T-helper 1 cell treated with Interleukin-12 subunit alpha and Interleukin-12 subunit beta and Interleukin-4 antibody, amounts not matched to agents 30 μg/mL and 1 μg/mL, for 36 hours (primary cell): ENCODE measurements around the gene KEL.
"Not testable (repeated sequence)": the region's sequence is repeated elsewhere in the genome, so short reads cannot be mapped to it uniquely, and the experiment has no call there.

Experiments
- H3K27ac Mint-ChIP-seq: one replicate; pipeline ENCODE4 v1.8.0; 2021; ENCODE audit warnings: mild to moderate bottlenecking, mixed read lengths
- H3K27me3 Mint-ChIP-seq: one replicate; pipeline ENCODE4 v1.8.0; 2021; ENCODE audit warnings: low read depth, mixed read lengths
- H3K36me3 Mint-ChIP-seq: one replicate; pipeline ENCODE4 v1.8.0; 2021; ENCODE audit warnings: low read depth, mixed read lengths
- H3K4me1 Mint-ChIP-seq: one replicate; pipeline ENCODE4 v1.8.0; 2021; ENCODE audit warnings: low read depth, mixed read lengths
- H3K4me3 Mint-ChIP-seq: one replicate; pipeline ENCODE4 v1.8.0; 2021; ENCODE audit warnings: mild to moderate bottlenecking, moderate library complexity, mixed read lengths
- H3K9me3 Mint-ChIP-seq: one replicate; pipeline ENCODE4 v1.8.0; 2021; ENCODE audit warnings: mixed read lengths

Gene KEL

DNA sequence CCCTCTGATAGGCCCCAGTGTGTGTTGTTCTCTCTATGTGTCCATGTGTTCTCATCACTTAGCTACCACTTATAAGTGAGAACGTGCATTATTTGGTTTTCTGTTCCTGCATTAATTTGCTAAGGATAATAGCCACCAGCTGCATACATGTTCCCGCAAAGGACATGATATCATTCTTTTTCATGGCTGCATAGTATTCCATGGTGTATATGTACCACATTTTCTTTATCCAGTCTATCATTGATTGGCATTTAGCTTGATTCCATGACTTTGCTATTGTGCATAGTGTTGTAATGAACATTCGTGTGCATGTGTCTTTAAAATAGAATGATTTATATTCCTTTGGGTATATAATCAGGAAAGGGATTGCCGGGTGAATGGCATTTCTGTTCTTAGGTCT, 16.2 kb upstream of the KEL start:
- not testable (repeated sequence) for H3K27ac Mint-ChIP-seq, H3K36me3 Mint-ChIP-seq, H3K4me3 Mint-ChIP-seq, H3K4me1 Mint-ChIP-seq
- H3K27me3 Mint-ChIP-seq = peaks cover 26% of the 10 kb centered on the region
- peaks cover 12% of the 10 kb centered on the region for H3K9me3 Mint-ChIP-seq

DNA sequence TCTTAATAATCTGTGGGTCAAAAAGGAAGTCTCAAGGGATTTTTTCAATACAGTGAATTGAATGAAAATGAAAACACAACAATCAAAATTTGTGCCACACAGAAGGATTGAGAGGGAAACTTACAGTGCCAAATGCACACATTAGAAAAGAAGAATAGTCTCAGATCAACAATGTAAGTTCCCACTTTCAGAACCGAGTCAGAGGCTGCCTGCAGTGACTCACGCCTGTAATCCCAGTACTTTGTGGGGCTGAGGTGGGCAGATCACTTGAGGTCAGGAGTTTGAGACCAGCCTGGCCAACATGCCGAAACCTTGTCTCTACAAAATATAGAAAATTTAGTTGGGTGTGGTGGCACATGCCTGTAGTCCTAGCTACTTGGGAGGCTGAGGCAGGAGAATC, 12.5 kb upstream of the KEL start:
- Mint-ChIP-seq H3K36me3 (no peaks in the 10 kb centered on the region), H3K4me3 (no peak overlapping the region), H3K27ac (no peak overlapping the region), H3K9me3 (peaks cover 12% of the 10 kb centered on the region), H3K27me3 (peaks cover 13% of the 10 kb centered on the region), H3K4me1 (no peaks in the 10 kb centered on the region)

DNA sequence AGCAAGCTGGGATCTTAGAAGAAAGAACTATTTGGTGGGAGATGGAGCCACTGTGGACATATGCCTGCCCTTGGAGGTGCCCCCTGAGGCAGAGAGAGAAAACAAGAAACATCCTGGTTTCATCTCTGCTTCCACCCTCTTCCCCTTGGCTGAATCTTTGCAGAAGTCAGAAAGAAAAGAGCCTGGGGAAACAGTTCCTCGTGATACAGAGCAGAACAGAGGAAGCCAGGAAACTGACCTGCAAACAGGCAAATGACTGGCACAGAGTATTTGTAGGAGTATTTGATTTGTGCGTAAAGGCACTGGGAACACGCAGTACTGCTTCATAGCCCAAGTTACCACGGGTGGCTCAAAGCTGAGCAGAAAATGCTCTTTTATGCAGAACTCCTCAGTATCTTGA, 7.0 kb upstream of the KEL start:
- Mint-ChIP-seq H3K27me3 (peaks cover 15% of the 10 kb centered on the region), H3K36me3 (no peaks in the 10 kb centered on the region), H3K4me3 (no peak overlapping the region), H3K4me1 (no peaks in the 10 kb centered on the region), H3K27ac (no peak overlapping the region), H3K9me3 (no peaks in the 10 kb centered on the region)

DNA sequence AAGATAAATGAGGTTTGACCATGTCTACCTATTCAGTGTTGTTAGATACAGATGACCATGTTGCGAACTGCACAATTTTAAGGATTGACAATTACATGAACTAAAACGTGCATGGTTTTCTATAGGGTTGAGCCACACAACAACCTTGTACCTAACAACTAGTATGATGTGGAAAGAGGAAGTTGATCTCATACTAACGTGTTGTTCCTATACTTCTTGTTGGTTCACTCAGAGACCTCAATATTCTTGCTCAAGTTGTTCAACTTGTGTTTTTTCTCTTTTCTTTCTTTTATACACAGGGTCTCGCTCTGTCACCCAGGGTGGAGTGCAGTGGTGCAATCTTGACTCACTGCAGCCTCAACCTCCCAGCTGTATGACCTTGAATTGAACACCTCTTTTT, 6.1 kb upstream of the KEL start:
- H3K4me3 Mint-ChIP-seq = no peak overlapping the region
- no peaks in the 10 kb centered on the region for H3K9me3 Mint-ChIP-seq
- H3K27me3 Mint-ChIP-seq = peaks cover 16% of the 10 kb centered on the region
- H3K4me1 Mint-ChIP-seq = no peaks in the 10 kb centered on the region
- H3K36me3 Mint-ChIP-seq = no peaks in the 10 kb centered on the region
- no peak overlapping the region for H3K27ac Mint-ChIP-seq

DNA sequence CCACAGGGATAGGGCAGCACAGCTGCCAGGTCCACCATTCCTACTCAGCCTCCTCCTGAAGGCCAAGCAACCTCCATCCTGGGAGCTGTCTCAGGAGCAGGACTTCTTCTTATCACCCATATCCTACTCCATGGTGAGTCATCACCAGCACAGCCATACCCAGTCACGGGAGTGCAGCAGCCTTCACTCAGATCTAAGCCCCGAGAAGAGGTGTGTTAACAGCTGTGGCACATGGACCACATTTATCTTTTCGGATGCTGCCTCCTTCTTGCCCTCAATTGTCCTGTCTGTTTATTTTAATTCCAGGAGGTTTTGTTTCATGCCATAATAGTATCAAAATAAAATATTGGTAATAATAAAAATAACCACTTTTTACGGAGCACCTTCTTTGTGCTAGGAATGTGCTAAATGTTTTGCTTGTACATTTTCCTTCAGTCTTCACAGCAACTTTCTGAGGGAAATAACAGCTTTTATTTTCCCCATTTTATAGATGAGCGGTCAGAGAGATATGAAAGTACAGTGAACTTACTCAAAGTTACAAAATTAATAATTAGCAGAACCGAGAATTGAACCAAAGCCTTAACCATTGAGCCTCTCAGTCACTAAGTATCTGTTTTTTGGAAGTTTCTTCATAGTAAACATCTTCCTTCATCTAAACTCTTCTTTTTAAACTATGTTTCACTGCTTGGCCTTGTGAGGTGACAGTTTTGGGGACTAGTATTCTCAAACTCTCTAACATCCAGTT, 2.5 kb upstream of the KEL start:
- Mint-ChIP-seq H3K27ac (no peak overlapping the region), H3K27me3 (peaks cover 19% of the 10 kb centered on the region), H3K4me3 (no peak overlapping the region), H3K4me1 (no peaks in the 10 kb centered on the region), H3K36me3 (no peaks in the 10 kb centered on the region), H3K9me3 (no peaks in the 10 kb centered on the region)

DNA sequence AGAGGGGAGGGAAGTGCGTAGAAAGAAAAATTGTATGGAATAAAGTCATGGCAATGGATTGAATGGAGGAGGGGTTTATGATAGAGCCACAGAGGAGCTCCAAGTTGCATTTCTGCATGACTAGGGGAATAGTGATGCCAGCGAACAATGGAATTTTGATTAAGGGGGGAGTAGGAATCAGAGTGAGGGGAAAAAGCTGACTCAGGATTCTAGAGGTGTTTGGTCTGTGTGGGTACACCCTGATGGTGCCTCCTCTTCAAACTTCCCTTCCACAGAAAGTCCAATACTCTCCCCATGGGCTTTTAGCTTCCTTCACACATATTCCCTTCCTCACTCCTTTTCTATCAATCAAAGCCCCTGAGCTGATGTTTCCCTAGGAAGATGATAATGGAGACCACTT, 1.8 kb upstream of the KEL start:
- H3K27me3 Mint-ChIP-seq = peaks cover 23% of the 10 kb centered on the region
- H3K4me1 Mint-ChIP-seq = no peaks in the 10 kb centered on the region
- H3K36me3 Mint-ChIP-seq = no peaks in the 10 kb centered on the region
- H3K27ac Mint-ChIP-seq = no peak overlapping the region
- no peak overlapping the region for H3K4me3 Mint-ChIP-seq
- H3K9me3 Mint-ChIP-seq = no peaks in the 10 kb centered on the region

DNA sequence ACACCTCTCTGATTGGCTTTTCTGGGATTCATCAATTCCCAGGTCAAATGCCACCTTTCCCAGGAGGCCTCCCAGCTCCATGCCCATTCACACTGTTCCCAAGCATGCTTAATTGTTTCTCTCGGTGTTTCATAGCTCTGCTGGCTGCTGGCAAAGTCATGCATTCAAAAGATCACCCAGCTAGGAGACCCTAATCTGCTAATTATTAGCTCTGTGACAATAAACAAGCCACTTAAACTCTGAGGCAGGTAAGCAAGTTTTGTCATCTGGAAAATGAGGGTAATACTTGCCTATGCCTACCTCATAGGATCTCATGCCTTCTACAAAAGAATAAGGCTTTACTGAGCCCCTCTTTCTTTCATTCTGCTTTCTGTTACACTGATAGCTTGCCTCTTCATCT, 828 bp upstream of the KEL start:
- Mint-ChIP-seq H3K4me3 (no peak overlapping the region), H3K27ac (no peak overlapping the region), H3K36me3 (no peaks in the 10 kb centered on the region), H3K9me3 (no peaks in the 10 kb centered on the region), H3K4me1 (no peaks in the 10 kb centered on the region), H3K27me3 (peaks cover 22% of the 10 kb centered on the region)

DNA sequence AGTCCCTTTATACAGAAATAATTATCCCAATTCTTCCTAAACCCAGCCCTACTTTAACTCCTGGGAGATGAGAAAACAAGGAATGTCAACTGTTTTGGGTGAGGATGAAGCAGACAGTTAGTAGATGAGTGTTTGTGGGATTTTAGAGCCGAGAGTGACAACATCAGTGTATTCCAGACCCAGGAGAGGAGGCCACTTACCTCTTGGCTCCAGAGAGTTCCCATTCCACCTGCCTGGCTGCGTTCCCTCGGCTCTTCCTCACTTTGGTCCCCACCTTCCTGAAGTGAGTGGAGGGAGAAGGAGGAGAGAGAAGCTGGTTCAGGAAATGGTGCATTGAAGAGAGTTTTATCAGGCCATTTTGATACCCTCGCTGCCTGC, 579 bp downstream of the KEL start:
- Mint-ChIP-seq H3K4me3 (no peak overlapping the region), H3K36me3 (no peaks in the 10 kb centered on the region), H3K27ac (no peak overlapping the region), H3K4me1 (no peaks in the 10 kb centered on the region), H3K27me3 (peaks cover 22% of the 10 kb centered on the region), H3K9me3 (no peaks in the 10 kb centered on the region)

DNA sequence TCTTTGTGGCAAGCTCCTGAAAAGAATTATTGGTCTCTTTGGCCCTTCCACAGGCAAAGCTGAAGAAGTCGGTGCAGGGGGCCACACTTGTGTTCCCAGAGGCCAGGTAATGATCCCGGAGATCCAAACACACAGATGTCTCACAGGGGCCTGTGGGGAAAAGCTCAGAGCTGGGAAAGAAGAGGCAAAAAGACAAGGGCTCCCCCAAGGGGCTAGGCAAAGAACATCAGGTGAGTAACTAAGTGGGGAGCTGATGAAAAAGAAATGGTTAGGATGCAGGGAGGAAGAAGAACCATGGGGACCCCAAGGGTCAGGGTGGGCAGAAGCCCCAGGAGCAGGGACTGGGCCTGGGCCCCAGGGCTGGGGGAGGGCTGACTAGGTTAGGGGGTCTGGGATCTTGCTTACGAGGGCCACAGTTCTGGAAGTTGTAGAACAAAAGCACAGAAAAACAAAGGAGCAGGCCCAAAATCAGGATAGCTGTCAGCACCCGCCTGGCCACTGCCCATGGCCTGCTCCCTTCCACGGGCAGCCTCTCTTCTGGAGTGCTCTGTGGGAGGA, 1.1 kb downstream of the KEL start:
- no peak overlapping the region for H3K4me3 Mint-ChIP-seq
- H3K27me3 Mint-ChIP-seq = peaks cover 24% of the 10 kb centered on the region
- no peaks in the 10 kb centered on the region for H3K36me3 Mint-ChIP-seq
- H3K27ac Mint-ChIP-seq = no peak overlapping the region
- H3K4me1 Mint-ChIP-seq = no peaks in the 10 kb centered on the region
- H3K9me3 Mint-ChIP-seq = peaks cover 2% of the 10 kb centered on the region

DNA sequence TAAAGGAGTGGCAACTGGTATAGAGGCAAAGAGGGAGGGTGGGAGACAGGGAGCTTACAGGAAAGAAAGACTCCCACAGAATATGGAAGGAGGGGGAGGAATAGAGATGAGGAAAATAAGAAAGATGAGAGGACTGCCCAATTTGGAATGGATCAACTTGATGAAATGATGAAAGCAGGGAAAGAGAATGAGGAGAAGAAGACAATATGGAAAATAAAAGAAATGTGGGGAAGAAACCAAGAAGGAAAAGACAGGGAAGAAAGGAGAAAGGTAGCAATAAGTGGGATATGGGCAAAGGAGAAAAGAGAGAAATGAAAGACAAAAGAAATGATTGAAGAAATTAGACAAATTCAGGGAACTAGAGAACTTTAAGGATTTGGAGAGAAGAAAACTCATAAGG, 3.0 kb downstream of the KEL start:
- Mint-ChIP-seq H3K27me3 (peaks cover 29% of the 10 kb centered on the region), H3K9me3 (peaks cover 12% of the 10 kb centered on the region), H3K36me3 (peaks cover 2% of the 10 kb centered on the region), H3K4me3 (no peak overlapping the region), H3K4me1 (no peaks in the 10 kb centered on the region), H3K27ac (no peak overlapping the region)

DNA sequence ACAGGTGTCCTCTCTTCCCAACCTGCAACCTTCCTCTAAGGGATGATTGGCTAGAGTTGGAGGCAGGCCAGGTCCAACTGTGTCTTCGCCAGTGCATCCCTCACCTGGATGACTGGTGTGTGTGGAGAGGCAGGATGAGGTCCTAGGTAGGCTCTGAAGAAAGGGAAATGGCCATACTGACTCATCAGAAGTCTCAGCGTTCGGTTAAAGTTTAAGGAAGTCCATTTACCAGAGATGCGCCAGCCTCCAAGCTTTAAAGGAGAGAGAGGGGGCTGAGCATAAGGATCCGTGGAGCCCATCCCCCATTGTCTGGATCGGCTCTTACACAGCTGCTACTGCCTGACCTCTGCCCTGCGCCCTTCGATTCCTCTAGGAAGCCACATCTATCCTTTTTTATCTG, 4.4 kb downstream of the KEL start:
- Mint-ChIP-seq H3K27me3 (peaks cover 24% of the 10 kb centered on the region), H3K27ac (no peak overlapping the region), H3K4me1 (no peaks in the 10 kb centered on the region), H3K9me3 (peaks cover 17% of the 10 kb centered on the region), H3K4me3 (no peak overlapping the region), H3K36me3 (peaks cover 2% of the 10 kb centered on the region)

DNA sequence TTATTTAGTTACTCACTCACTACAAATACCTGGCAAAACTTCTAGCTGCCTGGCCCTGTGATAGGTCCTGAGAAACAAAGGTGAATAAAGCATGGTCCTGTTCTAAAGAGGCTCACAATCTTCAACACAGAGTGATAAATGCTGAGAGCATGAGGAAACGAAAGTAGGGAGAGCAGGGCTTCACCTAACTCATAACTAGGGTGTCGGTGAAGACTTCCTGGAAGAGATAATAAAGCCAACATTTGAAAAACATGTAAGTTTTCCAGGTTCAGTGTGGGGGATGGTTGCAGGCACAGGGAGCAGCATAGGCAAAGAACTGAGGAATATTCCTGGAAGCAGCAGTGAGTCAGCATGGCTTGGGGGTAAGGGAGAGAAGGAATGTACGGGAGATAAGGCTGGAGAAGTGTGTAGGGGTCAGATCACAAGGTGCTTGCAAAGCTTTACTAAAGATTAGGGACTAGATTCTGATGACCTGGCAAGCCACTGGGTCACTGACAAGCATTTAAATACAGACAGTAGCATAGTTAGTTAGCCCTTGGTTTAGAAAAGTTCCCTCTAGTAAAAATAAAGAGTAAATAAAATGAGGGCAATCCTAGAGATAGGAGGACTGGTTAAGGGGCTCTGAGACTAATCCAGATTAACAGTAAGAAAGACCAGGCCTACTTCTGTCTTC, 5.1 kb downstream of the KEL start:
- no peak overlapping the region for H3K27ac Mint-ChIP-seq
- no peak overlapping the region for H3K4me3 Mint-ChIP-seq
- peaks cover 17% of the 10 kb centered on the region for H3K9me3 Mint-ChIP-seq
- peaks cover 24% of the 10 kb centered on the region for H3K27me3 Mint-ChIP-seq
- peaks cover 2% of the 10 kb centered on the region for H3K36me3 Mint-ChIP-seq
- H3K4me1 Mint-ChIP-seq = no peaks in the 10 kb centered on the region

DNA sequence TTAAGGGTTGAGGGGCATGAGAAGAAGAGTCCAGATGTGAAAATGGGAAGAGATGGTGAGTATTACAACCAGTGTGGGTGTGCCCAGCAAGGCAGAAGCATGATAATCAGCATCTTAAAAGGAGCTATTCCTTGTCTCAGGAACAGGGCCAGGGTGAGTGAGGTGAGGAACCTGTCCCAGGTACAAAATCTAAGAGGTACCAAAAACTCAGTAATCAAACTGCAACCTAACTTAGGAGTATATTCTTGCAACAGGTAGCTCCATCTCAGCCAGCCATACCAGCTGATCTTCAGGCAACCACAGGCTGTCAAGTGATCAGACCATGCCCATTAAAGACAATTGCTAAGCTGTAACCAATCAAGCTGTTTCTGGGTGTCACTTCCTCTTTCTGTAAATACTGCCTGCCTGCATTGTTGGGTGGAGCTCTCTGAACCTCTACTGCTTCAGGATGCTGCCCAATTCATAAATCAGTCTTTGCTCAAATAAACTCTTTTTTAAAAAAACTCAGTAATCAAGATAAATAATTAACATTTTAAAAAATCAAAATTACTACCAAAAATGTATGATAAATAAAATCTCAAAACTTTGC, 7.4 kb downstream of the KEL start:
- peaks cover 2% of the 10 kb centered on the region for H3K36me3 Mint-ChIP-seq
- H3K27ac Mint-ChIP-seq = no peak overlapping the region
- peaks cover 23% of the 10 kb centered on the region for H3K27me3 Mint-ChIP-seq
- H3K4me1 Mint-ChIP-seq = no peaks in the 10 kb centered on the region
- no peak overlapping the region for H3K4me3 Mint-ChIP-seq
- H3K9me3 Mint-ChIP-seq = peaks cover 17% of the 10 kb centered on the region

DNA sequence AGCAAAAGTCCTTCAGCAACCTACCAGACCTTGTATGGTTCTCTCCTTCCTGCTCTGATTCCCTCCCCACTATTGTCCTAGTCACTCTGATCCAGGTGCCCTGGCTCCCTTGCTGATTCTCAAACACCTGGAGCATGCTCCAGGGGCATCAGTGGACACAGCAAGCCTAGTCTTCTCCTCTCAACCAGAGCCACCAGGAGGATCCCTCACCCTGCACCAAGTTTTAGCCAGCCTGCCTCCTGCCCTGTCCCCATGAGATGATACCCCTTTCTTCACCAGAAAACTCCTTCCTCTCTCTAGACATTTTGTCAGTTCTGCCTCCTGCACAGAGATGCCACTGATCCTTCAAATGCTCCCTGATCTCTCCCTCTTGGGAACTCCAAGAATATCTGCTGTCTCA, 11.9 kb downstream of the KEL start:
- no peaks in the 10 kb centered on the region for H3K36me3 Mint-ChIP-seq
- H3K27ac Mint-ChIP-seq = no peak overlapping the region
- no peaks in the 10 kb centered on the region for H3K4me1 Mint-ChIP-seq
- H3K4me3 Mint-ChIP-seq = no peak overlapping the region
- peaks cover 6% of the 10 kb centered on the region for H3K27me3 Mint-ChIP-seq
- peaks cover 9% of the 10 kb centered on the region for H3K9me3 Mint-ChIP-seq

DNA sequence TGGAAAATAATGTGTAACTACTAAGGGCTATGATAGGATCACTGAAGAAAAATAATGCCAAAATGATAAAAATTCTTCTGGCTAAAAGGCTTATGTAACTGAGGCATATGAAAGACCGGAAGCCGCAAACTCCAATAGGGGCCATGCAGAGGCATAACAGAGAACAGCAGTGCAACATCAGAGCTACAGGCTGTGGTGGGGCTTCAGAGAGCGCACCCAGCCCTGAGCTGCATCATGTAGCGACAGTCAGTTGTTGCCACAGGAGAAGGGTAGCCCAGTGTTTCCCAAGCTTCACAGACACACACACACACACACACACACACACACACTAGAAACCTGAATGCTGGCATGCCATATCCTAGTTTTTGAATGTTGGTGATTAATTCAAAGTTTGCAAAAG, 13.6 kb downstream of the KEL start:
- Mint-ChIP-seq H3K36me3 (no peaks in the 10 kb centered on the region), H3K4me1 (no peaks in the 10 kb centered on the region), H3K27me3 (peaks cover 6% of the 10 kb centered on the region), H3K9me3 (no peaks in the 10 kb centered on the region), H3K4me3 (no peak overlapping the region), H3K27ac (no peak overlapping the region)
